ENCODE results near the gene GRID2.

GRCh38 chr4:93743022-93743421 lies 1439.3 kb downstream of the GRID2 start:
- TF ChIP-seq CTCF (conservative IDR thresholded peaks at IDR 0.05) (no peak), ZFX (IDR thresholded peaks at IDR 0.05) (no peak)
